Body of pancreas (tissue), 4 donors: Measurements from ENCODE around the gene CASR. TPM values are rescaled to one million over a fixed set of nuclear protein-coding genes. Genes with fewer than 3 reads are reported as not detected.

Source experiments
- ATAC-seq: fragments of 150-250 bp; one replicate; pipeline ENCODE4 v1.9.1; 2016
- DNase-seq, 4 donors: peaks; one replicate each; pipeline ENCODE4 v3.0.0-alpha.2; 2019
- H3K27ac ChIP-seq, 4 donors: fragments of 200-600 bp; sonication (generic); 1 replicate in 3 of 4; 2 replicates in 1 of 4; pipeline versions ENCODE4 v1.5.1 to v1.6.1; 2016 to 2019; ENCODE audit warnings: mild to moderate bottlenecking in 1 of 4, mixed read lengths in 1 of 4, moderate library complexity in 1 of 4
- H3K27me3 ChIP-seq, 2 donors: fragments of 200-600 bp; sonication (generic); one replicate each; pipeline ENCODE4 v1.6.0; 2016; ENCODE audit warnings: mild to moderate bottlenecking in 1 of 2
- H3K36me3 ChIP-seq, 2 donors: fragments of 200-600 bp; sonication (generic); replicated peaks in 1 of 2; 2 replicates each; pipeline ENCODE4 v1.5.1; 2016; ENCODE audit warnings: low read depth in 2 of 2; ENCODE audit not compliant: insufficient read depth in 1 of 2
- H3K4me1 ChIP-seq: fragments of 200-600 bp; sonication (generic); one replicate; pipeline ENCODE4 v1.6.0; 2016
- H3K4me3 ChIP-seq, 2 donors: fragments of 200-600 bp; sonication (generic); 1 replicate in 1 of 2; 2 replicates in 1 of 2; pipeline ENCODE4 v1.5.1; 2016 to 2019
- H3K9me3 ChIP-seq, 3 donors: fragments of 200-600 bp; sonication (generic); 1 replicate in 2 of 3; 2 replicates in 1 of 3; pipeline ENCODE4 v1.5.1; 2016
- CTCF ChIP-seq, 7 experiments: fragments of 450-650 bp in 4 of 7; fragments of 200-600 bp in 3 of 7; sonication (generic) in 3 of 7; IDR thresholded peaks; one replicate each; pipeline ENCODE4 v1.5.1; 2016 to 2019; ENCODE audit warnings: antibody characterized with exemption in 7 of 7
- POLR2A ChIP-seq, 3 donors: fragments of 450-650 bp; IDR thresholded peaks; one replicate each; pipeline ENCODE4 v1.6.1; 2016; ENCODE audit warnings: antibody characterized with exemption in 3 of 3, mild to moderate bottlenecking in 2 of 3
- WGBS, 2 donors: methylation state at CpG; one replicate each; pipeline ENCODE4 v1.1.5; 2017; 5-methylcytosine and 5-hydroxymethylcytosine counted together
- intact Hi-C: fragments of 100-400 bp; cut with DNase I; formaldehyde crosslinking; loops from one replicate; pipeline ENCODE4 v1.15.1; 2023
- total RNA-seq, 2 donors: library from RNA; depleted of rRNA; stranded (reverse); fragments of >200 nt; gene quantifications; one replicate each; pipeline ENCODE4 v1.1.0, GENCODE V29; 2016

The CASR gene
- total RNA-seq, 2 donors from 2014 or later, result 8.9 to 11.9 TPM

DNA sequence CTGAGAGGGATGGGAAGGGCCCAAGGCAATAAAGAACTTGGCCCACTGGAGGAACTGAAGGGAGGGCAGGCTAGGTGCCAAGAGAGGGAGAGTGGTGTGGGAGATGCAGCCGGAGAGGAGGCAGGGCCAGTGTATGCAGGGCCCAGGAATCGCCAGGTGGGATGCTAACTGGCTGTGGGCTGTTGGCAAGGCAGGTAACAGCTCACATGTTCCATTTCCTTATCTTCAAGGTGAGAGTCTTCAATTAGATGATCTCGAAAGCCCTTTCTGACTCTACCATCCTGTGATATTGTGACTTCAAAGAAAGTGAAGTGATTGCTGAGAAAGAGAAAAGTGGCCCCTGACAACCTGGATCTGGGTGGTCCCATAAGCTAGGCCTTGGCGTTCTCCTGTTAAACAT lies 49.0 kb downstream of the CASR start:
- intact Hi-C loops, result no loop called here
- no peaks in the 10 kb centered on the region for H3K4me1 ChIP-seq
- no peak for DNase-seq
- H3K36me3 ChIP-seq, result no peaks in the 10 kb centered on the region
- 80 to 82% methylated on average over 4 of the region's 4 CpGs for WGBS, 2 donors
- no peaks in the 10 kb centered on the region for H3K27me3 ChIP-seq
- no peak for ATAC-seq
- H3K4me3 ChIP-seq, result no peak overlapping the region
- no peak for TF ChIP-seq POLR2A (IDR thresholded peaks at IDR 0.05)
- TF ChIP-seq CTCF (IDR thresholded peaks at IDR 0.05), result no peak
- peak overlapping the region in 1 of 4 donors; percentile 61 for H3K27ac ChIP-seq
- H3K9me3 ChIP-seq, result no peaks in the 10 kb centered on the region

- no peaks in the 10 kb centered on the region for H3K4me1 ChIP-seq
- no peaks in the 10 kb centered on the region for H3K36me3 ChIP-seq
- peak overlapping the region in 1 of 4 donors; percentile 61 for H3K27ac ChIP-seq
- H3K27me3 ChIP-seq, result no peaks in the 10 kb centered on the region
- no peaks in the 10 kb centered on the region for H3K9me3 ChIP-seq
- DNase-seq, result peak in 1 of 4 donors; percentile 65
- intact Hi-C loops, result no loop called here
- ATAC-seq, result no peak
- TF ChIP-seq POLR2A (IDR thresholded peaks at IDR 0.05) (no peak), CTCF (IDR thresholded peaks at IDR 0.05) (no peak)
- 67 to 78% methylated on average over 13 of the region's 13 CpGs for WGBS, 2 donors
- no peak overlapping the region for H3K4me3 ChIP-seq
These were observed 49.9 kb downstream of the CASR start for GRCh38 chr3:122233101-122233952.

GRCh38 chr3:122234117-122234516 lies 50.6 kb downstream of the CASR start:
- ATAC-seq, result no peak
- TF ChIP-seq CTCF (IDR thresholded peaks at IDR 0.05), result no peak
- TF ChIP-seq POLR2A (IDR thresholded peaks at IDR 0.05), result no peak
- H3K36me3 ChIP-seq, result no peaks in the 10 kb centered on the region
- no peak overlapping the region for H3K27ac ChIP-seq
- no peaks in the 10 kb centered on the region for H3K4me1 ChIP-seq
- no peak for DNase-seq
- intact Hi-C loops, result no loop called here
- H3K9me3 ChIP-seq, result no peaks in the 10 kb centered on the region
- no peak overlapping the region for H3K4me3 ChIP-seq
- 19 to 27% methylated on average over 1 of the region's 1 CpG for WGBS, 2 donors
- no peaks in the 10 kb centered on the region for H3K27me3 ChIP-seq

DNA sequence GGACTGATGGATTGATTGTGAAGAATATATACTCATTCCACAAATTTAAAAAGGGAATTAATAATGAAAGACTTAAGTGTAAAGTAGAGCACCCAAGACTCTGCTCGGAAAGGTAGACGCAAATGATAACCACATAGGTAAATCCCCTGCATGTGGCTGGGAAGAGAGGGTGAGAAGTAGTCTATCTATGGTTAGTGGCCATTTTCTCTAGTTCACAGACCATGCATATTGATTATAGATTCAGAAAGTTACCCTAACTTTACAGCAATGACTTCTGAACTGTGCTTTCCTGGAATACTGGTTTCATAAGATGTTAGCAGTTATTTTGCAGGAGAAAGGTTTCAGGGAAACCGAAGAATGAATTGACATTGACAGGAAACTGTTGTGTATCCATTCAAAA lies 51.7 kb downstream of the CASR start:
- intact Hi-C loops, result no loop called here
- DNase-seq, result no peak

More for the DNA sequence above, 51.7 kb downstream of the CASR start:
- Histone ChIP-seq H3K27ac (no peak overlapping the region), H3K36me3 (no peaks in the 10 kb centered on the region), H3K4me3 (no peak overlapping the region), H3K27me3 (no peaks in the 10 kb centered on the region), H3K9me3 (no peaks in the 10 kb centered on the region), H3K4me1 (no peaks in the 10 kb centered on the region)
- TF ChIP-seq CTCF (IDR thresholded peaks at IDR 0.05) (no peak), POLR2A (IDR thresholded peaks at IDR 0.05) (no peak)
- 77 to 78% methylated on average over 3 of the region's 3 CpGs for WGBS, 2 donors
- ATAC-seq, result no peak
